Upper lobe of right lung (tissue), 1 donor: Measurements from ENCODE around the gene ZNF653. TPM values are rescaled to one million over a fixed set of nuclear protein-coding genes. Genes with fewer than 3 reads are reported as not detected.

Experiments used
- ATAC-seq: fragments of 200-7000 bp; cut with Tn5 transposase; one replicate; pipeline ENCODE4 v1.9.1; 2020; ENCODE audit warnings: mild to moderate bottlenecking, moderate library complexity
- DNase-seq: peaks from one replicate; pipeline ENCODE4 v3.0.0-alpha.2; 2020
- H3K27ac ChIP-seq: fragments of 200-600 bp; one replicate; pipeline ENCODE4 v1.8.0; 2022
- H3K27me3 ChIP-seq: fragments of 200-600 bp; one replicate; pipeline ENCODE4 v1.8.0; 2022; ENCODE audit warnings: mild to moderate bottlenecking
- H3K36me3 ChIP-seq: fragments of 200-600 bp; one replicate; pipeline ENCODE4 v1.8.0; 2022
- H3K4me1 ChIP-seq: fragments of 200-600 bp; one replicate; pipeline ENCODE4 v1.8.0; 2022
- H3K4me3 ChIP-seq: fragments of 200-600 bp; one replicate; pipeline ENCODE4 v1.8.0; 2022; ENCODE audit warnings: mild to moderate bottlenecking
- H3K9me3 ChIP-seq: fragments of 200-600 bp; one replicate; pipeline ENCODE4 v1.8.0; 2022
- intact Hi-C: fragments of 100-400 bp; cut with DNase I; formaldehyde crosslinking; loops from one replicate; pipeline ENCODE4 v1.11.0; 2022
- total RNA-seq: library from RNA; stranded (reverse); fragmentation: NEBNext Ultra II Directional; extraction: Animal tissue kit (Norgen Biotek cat#: 25700); gene quantifications from one replicate; pipeline ENCODE4 v1.2.1, GENCODE V29; 2021
- TF ChIP-seq, protein P1 (sequence below): fragments of 200-600 bp; IDR thresholded peaks from one replicate; pipeline ENCODE4 v1.8.0; 2022; ENCODE audit warnings: antibody characterized with exemption
- donor health status: DM: no; HTN: yes; CAD: no; lungs with severe emphysema.

The ZNF653 gene
- total RNA-seq, 1 donor from 2014 or later = 10.7 TPM

DNA sequence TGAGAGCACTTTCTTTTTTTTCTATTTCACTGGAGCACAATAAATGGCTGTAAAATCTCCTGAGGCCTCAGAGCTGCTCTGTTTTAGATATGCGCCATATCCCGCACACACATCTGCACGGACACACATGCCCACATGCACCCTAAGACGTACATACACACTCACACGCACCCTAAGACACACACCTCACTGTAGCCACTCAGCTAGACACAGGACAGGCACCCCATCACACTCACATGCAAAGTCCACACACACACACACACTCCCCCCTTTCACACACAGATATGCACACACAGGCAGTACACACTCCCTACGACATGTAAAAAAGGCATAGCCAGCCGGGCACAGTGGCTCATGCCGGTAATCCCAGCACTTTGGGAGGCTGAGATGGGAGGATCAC is 44.6 kb upstream of the ZNF653 start:
- peaks cover 25% of the 10 kb centered on the region for H3K36me3 ChIP-seq
- H3K27me3 ChIP-seq = no peaks in the 10 kb centered on the region
- no peak overlapping the region for H3K4me3 ChIP-seq
- H3K27ac ChIP-seq = no peak overlapping the region
- H3K9me3 ChIP-seq = no peaks in the 10 kb centered on the region
- no peaks in the 10 kb centered on the region for H3K4me1 ChIP-seq
- ATAC-seq (no peak), DNase-seq (no peak)
- TF ChIP-seq, protein P1, sequence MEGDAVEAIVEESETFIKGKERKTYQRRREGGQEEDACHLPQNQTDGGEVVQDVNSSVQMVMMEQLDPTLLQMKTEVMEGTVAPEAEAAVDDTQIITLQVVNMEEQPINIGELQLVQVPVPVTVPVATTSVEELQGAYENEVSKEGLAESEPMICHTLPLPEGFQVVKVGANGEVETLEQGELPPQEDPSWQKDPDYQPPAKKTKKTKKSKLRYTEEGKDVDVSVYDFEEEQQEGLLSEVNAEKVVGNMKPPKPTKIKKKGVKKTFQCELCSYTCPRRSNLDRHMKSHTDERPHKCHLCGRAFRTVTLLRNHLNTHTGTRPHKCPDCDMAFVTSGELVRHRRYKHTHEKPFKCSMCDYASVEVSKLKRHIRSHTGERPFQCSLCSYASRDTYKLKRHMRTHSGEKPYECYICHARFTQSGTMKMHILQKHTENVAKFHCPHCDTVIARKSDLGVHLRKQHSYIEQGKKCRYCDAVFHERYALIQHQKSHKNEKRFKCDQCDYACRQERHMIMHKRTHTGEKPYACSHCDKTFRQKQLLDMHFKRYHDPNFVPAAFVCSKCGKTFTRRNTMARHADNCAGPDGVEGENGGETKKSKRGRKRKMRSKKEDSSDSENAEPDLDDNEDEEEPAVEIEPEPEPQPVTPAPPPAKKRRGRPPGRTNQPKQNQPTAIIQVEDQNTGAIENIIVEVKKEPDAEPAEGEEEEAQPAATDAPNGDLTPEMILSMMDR = no peak
- intact Hi-C loops = no loop called here

DNA sequence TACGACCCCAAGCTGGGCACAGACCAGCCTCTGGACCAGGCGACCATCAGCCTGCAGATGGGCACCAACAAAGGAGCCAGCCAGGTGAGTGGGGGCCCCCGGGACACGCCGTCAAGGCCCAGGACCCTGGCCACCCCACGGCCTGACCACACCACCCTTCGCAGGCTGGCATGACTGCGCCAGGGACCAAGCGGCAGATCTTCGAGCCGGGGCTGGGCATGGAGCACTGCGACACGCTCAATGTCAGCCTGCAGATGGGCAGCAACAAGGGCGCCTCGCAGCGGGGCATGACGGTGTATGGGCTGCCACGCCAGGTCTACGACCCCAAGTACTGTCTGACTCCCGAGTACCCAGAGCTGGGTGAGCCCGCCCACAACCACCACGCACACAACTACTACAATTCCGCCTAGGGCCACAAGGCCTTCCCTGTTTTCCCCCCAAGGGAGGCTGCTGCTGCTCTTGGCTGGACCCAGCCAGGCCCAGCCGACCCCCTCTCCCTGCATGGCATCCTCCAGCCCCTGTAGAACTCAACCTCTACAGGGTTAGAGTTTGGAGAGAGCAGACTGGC is 43.8 kb upstream of the ZNF653 start:
- Histone ChIP-seq H3K9me3 (no peaks in the 10 kb centered on the region), H3K27ac (no peak overlapping the region), H3K36me3 (peaks cover 21% of the 10 kb centered on the region), H3K4me3 (no peak overlapping the region), H3K4me1 (no peaks in the 10 kb centered on the region), H3K27me3 (no peaks in the 10 kb centered on the region)
- ATAC-seq = no peak
- TF ChIP-seq, protein P1 = no peak
- DNase-seq = no peak
- intact Hi-C loops = no loop called here

DNA sequence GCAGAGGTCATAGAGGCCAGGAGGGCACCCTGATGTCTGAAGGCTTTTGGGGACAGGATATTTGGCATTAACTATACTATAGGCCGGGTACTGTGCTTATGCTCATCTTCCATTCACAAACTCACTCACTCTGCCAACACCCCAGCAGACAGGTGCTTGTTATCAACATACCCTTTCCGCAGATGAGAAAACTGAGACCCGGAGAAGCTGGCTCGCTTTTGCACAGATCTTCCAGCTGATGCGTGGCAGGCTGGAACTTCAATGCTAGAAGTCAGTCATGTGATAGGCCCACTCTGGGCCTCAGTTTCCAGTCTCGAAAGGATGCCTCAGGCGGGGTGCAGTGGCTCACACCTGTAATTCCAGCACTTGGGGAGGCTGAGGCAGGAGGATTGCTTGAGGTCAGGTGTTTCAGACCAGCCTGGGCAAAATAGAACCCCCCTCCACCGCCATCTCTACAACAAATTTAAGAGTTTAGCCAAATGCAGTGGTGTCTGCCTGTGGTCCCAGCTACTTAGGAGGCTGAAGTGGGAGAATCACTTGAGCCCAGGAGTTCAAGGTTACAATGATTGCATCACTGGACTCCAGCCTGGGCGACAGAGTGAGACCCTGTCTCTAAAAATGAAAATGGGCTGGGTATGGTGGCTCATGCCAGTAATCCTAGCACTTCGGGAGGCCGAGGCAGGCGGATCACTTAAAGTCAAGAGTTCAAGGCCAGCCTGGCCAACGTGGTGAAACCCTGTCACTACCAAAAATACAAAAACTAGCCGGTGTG is 42.5 kb upstream of the ZNF653 start:
- TF ChIP-seq, protein P1 = no peak
- H3K36me3 ChIP-seq = peaks cover 11% of the 10 kb centered on the region
- H3K4me1 ChIP-seq = no peaks in the 10 kb centered on the region
- H3K27ac ChIP-seq = no peak overlapping the region
- intact Hi-C loops = no loop called here
- DNase-seq (no peak), ATAC-seq (no peak)
- H3K27me3 ChIP-seq = no peaks in the 10 kb centered on the region
- H3K4me3 ChIP-seq = no peak overlapping the region
- no peaks in the 10 kb centered on the region for H3K9me3 ChIP-seq

DNA sequence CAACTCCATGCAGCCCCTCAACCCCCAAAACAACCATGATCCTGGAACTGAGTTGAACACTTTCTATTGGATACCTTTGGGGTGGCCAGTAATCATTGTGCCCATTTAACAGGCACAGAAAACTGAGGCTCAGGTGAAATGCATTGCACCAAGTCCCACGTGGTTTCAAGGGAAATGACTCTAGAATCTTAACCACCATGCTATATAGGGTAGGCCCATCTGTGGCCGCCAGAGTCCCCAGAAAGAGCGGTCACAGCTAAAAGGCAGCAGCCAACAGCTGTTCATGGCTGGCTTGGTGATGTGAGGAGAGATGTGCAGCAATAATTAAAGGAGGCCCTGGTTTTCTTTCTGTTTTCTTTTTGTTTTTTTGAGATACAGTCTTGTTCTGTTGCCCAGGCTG is 35.6 kb upstream of the ZNF653 start:
- no peak for ATAC-seq
- TF ChIP-seq, protein P1 = no peak
- Histone ChIP-seq H3K4me1 (no peaks in the 10 kb centered on the region), H3K36me3 (no peaks in the 10 kb centered on the region), H3K9me3 (no peaks in the 10 kb centered on the region), H3K27ac (no peak overlapping the region), H3K27me3 (peaks cover 11% of the 10 kb centered on the region), H3K4me3 (no peak overlapping the region)
- no peak for DNase-seq
- intact Hi-C loops = no loop called here

DNA sequence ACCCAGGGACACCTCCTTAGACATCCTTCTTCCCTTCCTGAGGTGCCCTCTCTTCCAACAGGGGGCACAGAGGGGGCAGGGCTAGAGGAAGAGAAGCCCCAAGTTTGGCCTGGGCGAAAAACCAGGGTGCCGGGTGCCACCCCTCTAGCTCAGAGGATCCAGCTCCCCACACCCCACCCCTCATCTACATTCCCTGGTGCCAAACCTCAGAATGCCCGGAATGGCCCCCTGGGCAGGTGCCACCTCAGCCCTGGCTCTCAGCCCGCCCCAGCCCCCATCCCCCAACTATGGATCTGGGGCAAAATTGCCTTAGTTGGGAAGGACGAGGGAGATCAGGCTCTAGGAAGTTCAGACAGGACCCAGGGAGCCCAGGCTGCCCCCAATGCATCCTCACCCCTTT is 35.0 kb upstream of the ZNF653 start:
- H3K27me3 ChIP-seq = peaks cover 11% of the 10 kb centered on the region

More for the DNA sequence above, 35.0 kb upstream of the ZNF653 start:
- Histone ChIP-seq H3K36me3 (no peaks in the 10 kb centered on the region), H3K4me3 (no peak overlapping the region), H3K9me3 (no peaks in the 10 kb centered on the region), H3K4me1 (peaks cover 2% of the 10 kb centered on the region), H3K27ac (no peak overlapping the region)
- intact Hi-C loops = no loop called here
- ATAC-seq (no peak), DNase-seq (no peak)
- TF ChIP-seq, protein P1 = no peak
